Fibroblast of villous mesenchyme (primary cell): ENCODE results near the gene KRT7. TPM values are rescaled to one million over a fixed set of nuclear protein-coding genes. Genes with fewer than 3 reads are reported as not detected.
"Not testable (repeated sequence)": the region's sequence is repeated elsewhere in the genome, so short reads cannot be mapped to it uniquely, and the experiment has no call there.

ENCODE experiments used
- DNase-seq: peaks from one replicate; pipeline ENCODE4 v3.0.0-alpha.2; 2010; ENCODE audit warnings: low read depth
- H3K4me3 ChIP-seq: 2 replicates; pipeline ENCODE4 v1.5.1; 2011; ENCODE audit warnings: low read depth, mild to moderate bottlenecking, low read length
- CTCF ChIP-seq: IDR thresholded peaks from 2 replicates; pipeline ENCODE4 v1.5.1; 2012; ENCODE audit warnings: low read depth, mild to moderate bottlenecking, low read length; ENCODE audit not compliant: insufficient read depth
- total RNA-seq: library from RNA; depleted of rRNA; stranded (reverse); fragments of >200 nt; gene quantifications from 2 replicates; pipeline ENCODE4 v1.2.3, GENCODE V29; 2012

The KRT7 gene
- total RNA-seq, 1 donor, result 36.7 TPM

GRCh38 chr12:52253391-52254179, 20.5 kb downstream of the KRT7 start:
- TF ChIP-seq CTCF, result no peak
- no peak for DNase-seq
- no peak overlapping the region for H3K4me3 ChIP-seq

DNA sequence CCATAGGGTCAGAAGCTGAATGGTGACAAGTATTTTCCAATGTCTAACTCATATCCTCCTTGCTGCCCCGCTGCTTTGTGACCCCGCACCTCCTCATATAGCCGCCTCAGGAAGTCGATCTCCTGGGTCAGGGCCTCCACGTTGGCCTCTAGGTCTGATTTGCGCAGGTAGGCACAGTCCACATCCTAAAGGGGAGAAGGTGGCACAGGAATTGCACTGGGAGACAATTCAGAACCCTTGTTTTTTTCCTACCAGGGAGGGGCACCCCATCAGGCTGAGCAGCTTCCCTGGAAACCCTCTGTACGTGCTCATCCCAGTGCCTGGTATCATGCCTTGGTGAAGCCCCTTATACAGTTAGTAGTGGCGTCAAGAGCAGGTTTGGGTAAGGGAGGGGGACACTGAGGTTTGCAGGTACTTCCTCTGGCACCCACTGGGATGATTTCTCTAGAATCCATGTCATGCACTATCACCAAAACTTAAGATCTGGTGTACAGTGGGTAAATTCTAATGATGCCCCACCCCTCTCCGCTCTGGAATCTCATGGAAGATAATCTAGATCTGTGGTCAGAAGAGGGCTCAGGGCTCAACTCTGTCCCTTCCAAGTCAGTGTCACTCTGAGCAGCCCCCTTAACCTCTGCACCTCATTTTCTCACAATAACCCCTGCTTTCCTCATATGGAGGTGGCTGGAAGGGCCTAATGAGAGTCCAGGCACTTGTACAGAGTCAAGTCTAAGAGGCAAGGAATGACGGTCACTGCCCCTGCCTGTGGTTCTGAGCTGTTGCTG, 21.3 kb downstream of the KRT7 start:
- no peak overlapping the region for H3K4me3 ChIP-seq
- TF ChIP-seq CTCF, result no peak
- no peak for DNase-seq

GRCh38 chr12:52254965-52255751, 22.1 kb downstream of the KRT7 start:
- TF ChIP-seq CTCF, result no peak
- no peak overlapping the region for H3K4me3 ChIP-seq
- no peak for DNase-seq

DNA sequence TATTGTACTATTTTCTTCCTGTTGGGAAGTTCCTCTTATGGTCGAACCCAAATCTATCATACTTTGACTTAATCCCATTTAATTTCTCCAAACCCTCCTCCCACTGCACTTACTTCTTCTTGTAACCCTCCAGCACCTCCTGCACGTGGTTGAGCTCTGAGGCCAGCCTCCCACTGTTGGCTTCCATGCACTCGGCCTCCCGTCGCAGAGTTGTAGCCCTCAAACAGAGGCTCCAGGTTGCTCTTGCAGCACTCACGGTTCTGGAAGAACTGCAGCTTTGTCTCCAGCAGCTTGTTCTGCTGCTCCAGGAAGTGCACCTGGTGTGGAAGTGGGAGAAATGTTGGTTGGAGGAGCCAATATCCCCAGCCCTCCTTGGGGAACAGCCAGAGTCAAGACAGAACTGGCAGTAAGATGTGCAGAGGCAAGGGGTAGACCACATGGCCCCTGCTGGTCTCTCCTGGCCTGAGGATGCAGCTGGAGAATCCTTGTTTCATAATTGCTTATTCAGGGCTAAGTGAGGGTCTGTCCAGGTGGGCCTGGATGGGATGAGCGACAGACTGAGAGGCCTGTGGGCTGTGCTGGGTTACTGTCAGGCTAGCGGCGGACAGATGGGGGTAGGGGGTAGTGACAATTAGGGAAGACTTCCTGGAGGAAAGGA, 23.0 kb downstream of the KRT7 start:
- DNase-seq, result no peak
- TF ChIP-seq CTCF, result no peak
- no peak overlapping the region for H3K4me3 ChIP-seq

DNA sequence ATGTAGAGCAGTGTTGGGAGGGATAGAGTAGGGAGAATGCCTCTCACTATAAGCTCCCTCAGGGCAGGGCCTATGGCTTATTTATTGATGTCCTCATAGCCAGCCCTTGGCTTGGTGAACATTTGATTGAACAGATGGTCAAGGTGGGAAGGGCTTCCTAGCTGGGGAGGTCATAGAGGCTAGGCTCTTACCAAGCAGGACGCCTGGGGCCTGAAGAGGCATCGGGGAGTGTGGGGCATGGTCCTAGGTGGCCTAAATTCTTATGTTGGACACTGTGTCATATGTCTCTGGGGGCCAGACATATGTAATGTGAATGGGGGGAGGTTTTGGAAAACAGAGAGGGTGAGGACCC, 23.5 kb downstream of the KRT7 start:
- no peak for TF ChIP-seq CTCF
- no peak for DNase-seq
- no peak overlapping the region for H3K4me3 ChIP-seq

GRCh38 chr12:52257074-52257551, 24.1 kb downstream of the KRT7 start:
- TF ChIP-seq CTCF, result no peak
- no peak overlapping the region for H3K4me3 ChIP-seq
- DNase-seq, result no peak

GRCh38 chr12:52257922-52258321, 24.9 kb downstream of the KRT7 start:
- not testable (repeated sequence) for DNase-seq, H3K4me3 ChIP-seq
